Transverse colon (tissue), 4 donors: Measurements from ENCODE around the gene P2RX5. TPM values are rescaled to one million over a fixed set of nuclear protein-coding genes. Genes with fewer than 3 reads are reported as not detected.
A peak's percentile ranks its signal among the peaks of the same experiment; 100 is the strongest.

Experiments used
- DNase-seq: peaks from one replicate; pipeline ENCODE4 v3.0.0-alpha.2; 2019
- H3K27ac ChIP-seq, 4 donors: fragments of 200-600 bp; sonication (generic); 2 replicates each; pipeline ENCODE4 v1.5.1; 2016 to 2018; ENCODE audit warnings: inconsistent platforms in 4 of 4
- H3K27me3 ChIP-seq: fragments of 200-600 bp; sonication (generic); 2 replicates; pipeline ENCODE4 v1.5.1; 2017; ENCODE audit warnings: inconsistent platforms
- H3K36me3 ChIP-seq, 4 donors: fragments of 200-600 bp; sonication (generic); 2 replicates each; pipeline ENCODE4 v1.5.1; 2017 to 2019; ENCODE audit warnings: inconsistent platforms in 4 of 4
- H3K4me1 ChIP-seq, 4 donors: fragments of 200-600 bp; sonication (generic); 2 replicates each; pipeline ENCODE4 v1.5.1; 2017 to 2020; ENCODE audit warnings: inconsistent platforms in 4 of 4
- H3K4me3 ChIP-seq, 4 donors: fragments of 200-600 bp; sonication (generic); 1 replicate in 1 of 4; 2 replicates in 3 of 4; pipeline versions ENCODE4 v1.5.1 to v1.6.1; 2017 to 2019; ENCODE audit warnings: inconsistent platforms in 4 of 4
- H3K9me3 ChIP-seq, 2 donors: fragments of 200-600 bp; sonication (generic); 2 replicates each; pipeline ENCODE4 v1.5.1; 2017 to 2019; ENCODE audit warnings: inconsistent platforms in 2 of 2
- EP300 ChIP-seq: sonication (generic); formaldehyde crosslinking; IDR thresholded peaks from one replicate; pipeline ENCODE4 v1.6.1; 2017; ENCODE audit warnings: antibody characterized with exemption, low read depth
- POLR2A ChIP-seq: fragments of 450-650 bp; IDR thresholded peaks from one replicate; pipeline ENCODE4 v1.6.1; 2016; ENCODE audit warnings: antibody characterized with exemption, mild to moderate bottlenecking, moderate library complexity
- POLR2AphosphoS5 ChIP-seq, 3 donors: sonication (generic); formaldehyde crosslinking; IDR thresholded peaks; one replicate each; pipeline ENCODE4 v1.6.1; 2016; ENCODE audit warnings: antibody characterized with exemption in 3 of 3
- WGBS, 2 donors: methylation state at CpG; one replicate each; pipeline ENCODE4 v1.1.5; 2018; ENCODE audit warnings: low coverage in 1 of 2; 5-methylcytosine and 5-hydroxymethylcytosine counted together
- in situ Hi-C, 4 donors: fragments of 200-750 bp; cut with MboI; loops; one replicate each; pipeline versions ENCODE4 v1.15.0 to v1.15.1; 2017; ENCODE audit warnings: low sequenced_read_pairs in 3 of 4, low pct_ligation_motif_present in 1 of 4, low pct_unique_long_range_greater_than_20kb in 1 of 4
- intact Hi-C: fragments of 100-400 bp; cut with DNase I; formaldehyde crosslinking; loops from one replicate; pipeline ENCODE4 v1.15.1; 2023; ENCODE audit warnings: low total_unique reads
- total RNA-seq, 4 donors: library from RNA; depleted of rRNA; stranded (reverse); fragments of >200 nt; gene quantifications; one replicate each; pipeline ENCODE4 v1.1.0, GENCODE V29; 2016
- TF ChIP-seq, protein P1 (sequence below), 5 experiments: fragments of 200-600 bp in 3 of 5; fragments of 450-650 bp in 2 of 5; sonication (generic) in 3 of 5; IDR thresholded peaks; 1 replicate in 2 of 5; 2 replicates in 3 of 5; pipeline ENCODE4 v1.5.1; 2016 to 2017; ENCODE audit warnings: antibody characterized with exemption in 5 of 5, inconsistent platforms in 3 of 5, mild to moderate bottlenecking in 2 of 5, moderate library complexity in 1 of 5

P2RX5 gene
- total RNA-seq, 4 donors from 2014 or later = 0.68 to 11.4 (median 2.1) TPM

DNA sequence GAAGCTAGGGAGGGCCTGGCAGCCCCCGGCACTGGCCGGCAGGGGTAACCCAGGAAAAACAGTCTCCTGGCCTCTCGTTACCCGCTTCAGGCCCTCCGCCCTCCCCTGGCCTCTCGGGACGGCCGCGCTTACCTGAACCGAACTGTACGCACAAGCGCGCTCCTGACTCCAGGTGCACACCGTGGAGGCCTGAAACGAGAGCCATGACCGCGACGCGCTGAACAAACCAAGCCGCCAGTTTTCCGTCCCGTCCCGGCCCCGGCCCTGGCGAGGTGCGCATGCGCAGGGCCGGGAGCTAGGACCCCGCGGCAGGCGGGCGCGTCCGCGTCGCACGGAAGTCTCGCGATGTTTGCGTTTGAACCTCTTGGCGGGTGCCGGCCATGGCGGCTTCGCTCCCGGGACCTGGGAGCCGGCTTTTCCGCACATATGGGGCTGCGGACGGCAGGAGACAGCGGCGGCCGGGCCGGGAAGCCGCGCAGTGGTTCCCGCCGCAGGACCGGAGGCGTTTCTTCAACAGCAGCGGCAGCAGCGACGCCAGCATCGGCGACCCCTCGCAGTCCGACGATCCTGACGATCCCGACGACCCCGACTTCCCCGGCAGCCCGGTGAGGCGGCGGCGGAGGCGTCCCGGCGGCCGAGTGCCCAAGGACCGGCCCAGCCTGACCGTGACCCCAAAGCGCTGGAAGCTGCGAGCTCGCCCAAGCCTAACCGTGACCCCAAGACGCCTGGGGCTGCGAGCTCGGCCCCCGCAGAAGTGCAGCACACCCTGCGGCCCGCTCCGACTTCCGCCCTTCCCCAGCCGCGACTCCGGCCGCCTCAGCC, 27.8 kb upstream of the P2RX5 start, which contains the start of gene HASPIN:
HASPIN (plus strand) TSS at position 348 of the 822 bp plus-strand sequence; CDS start at position 381, 33 bp downstream.
- intact Hi-C loops = no loop called here
- Histone ChIP-seq H3K27ac (peak within 1 kb of the TSS; percentile 86 to 91 (median 90)), H3K4me1 (peaks cover 10 to 49% (median 27%) of the 10 kb centered on the region in 4 donors), H3K27me3 (no peaks in the 10 kb centered on the region), H3K36me3 (no peaks in the 10 kb centered on the region), H3K9me3 (no peaks in the 10 kb centered on the region), H3K4me3 (peak within 1 kb of the TSS; percentile 62 to 79 (median 74))
- peak; percentile 92 for DNase-seq
- peak; percentile 72 to 85 (median 73) for TF ChIP-seq POLR2AphosphoS5 (IDR thresholded peaks at IDR 0.05)
- TF ChIP-seq EP300 = no peak
- TF ChIP-seq, protein P1, sequence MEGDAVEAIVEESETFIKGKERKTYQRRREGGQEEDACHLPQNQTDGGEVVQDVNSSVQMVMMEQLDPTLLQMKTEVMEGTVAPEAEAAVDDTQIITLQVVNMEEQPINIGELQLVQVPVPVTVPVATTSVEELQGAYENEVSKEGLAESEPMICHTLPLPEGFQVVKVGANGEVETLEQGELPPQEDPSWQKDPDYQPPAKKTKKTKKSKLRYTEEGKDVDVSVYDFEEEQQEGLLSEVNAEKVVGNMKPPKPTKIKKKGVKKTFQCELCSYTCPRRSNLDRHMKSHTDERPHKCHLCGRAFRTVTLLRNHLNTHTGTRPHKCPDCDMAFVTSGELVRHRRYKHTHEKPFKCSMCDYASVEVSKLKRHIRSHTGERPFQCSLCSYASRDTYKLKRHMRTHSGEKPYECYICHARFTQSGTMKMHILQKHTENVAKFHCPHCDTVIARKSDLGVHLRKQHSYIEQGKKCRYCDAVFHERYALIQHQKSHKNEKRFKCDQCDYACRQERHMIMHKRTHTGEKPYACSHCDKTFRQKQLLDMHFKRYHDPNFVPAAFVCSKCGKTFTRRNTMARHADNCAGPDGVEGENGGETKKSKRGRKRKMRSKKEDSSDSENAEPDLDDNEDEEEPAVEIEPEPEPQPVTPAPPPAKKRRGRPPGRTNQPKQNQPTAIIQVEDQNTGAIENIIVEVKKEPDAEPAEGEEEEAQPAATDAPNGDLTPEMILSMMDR (IDR thresholded peaks at IDR 0.05) = peak in 4 of 5 experiments; percentile 3 to 71 (median 42)
- TF ChIP-seq POLR2A = peak; percentile 52
- WGBS, 2 donors = 0% methylated on average over 55 of the region's 98 CpGs; no CpG with 5 or more reads in 1 of the 2 donors
- in situ Hi-C loops = no loop called here

DNA sequence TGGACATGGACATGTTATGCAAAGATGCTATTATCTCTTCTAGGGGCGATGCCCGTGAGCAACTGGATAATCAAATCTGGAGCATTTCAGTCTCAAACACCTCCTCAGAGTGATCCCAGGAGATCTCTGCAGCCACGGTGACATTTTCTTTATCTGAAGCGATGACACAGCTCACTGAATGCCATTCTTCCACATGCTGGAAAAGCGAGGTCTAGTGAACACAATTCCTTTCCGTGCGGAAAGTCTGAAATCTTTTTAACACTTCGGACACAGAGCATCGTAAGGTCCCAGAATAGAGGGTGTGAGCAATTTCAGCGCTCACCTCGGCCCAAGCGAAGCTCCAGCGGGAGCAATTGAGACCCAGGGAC, 27.2 kb upstream of the P2RX5 start:
- intact Hi-C loops = no loop called here
- peak overlapping the region; percentile 86 to 91 (median 90) for H3K27ac ChIP-seq
- peaks cover 10 to 49% (median 27%) of the 10 kb centered on the region in 4 donors for H3K4me1 ChIP-seq
- in situ Hi-C loops = no loop called here
- no peaks in the 10 kb centered on the region for H3K9me3 ChIP-seq
- TF ChIP-seq, protein P1 (IDR thresholded peaks at IDR 0.05) = peak in 1 of 5 experiments; percentile 29
- TF ChIP-seq POLR2A (no peak), POLR2AphosphoS5 (IDR thresholded peaks at IDR 0.05) (no peak), EP300 (no peak)
- peaks cover 0 to 3% (median under 1%) of the 10 kb centered on the region in 4 donors for H3K36me3 ChIP-seq
- no peak for DNase-seq
- WGBS, 2 donors = 0 to 3% methylated on average over 5 to 13 of the region's 13 CpGs
- H3K27me3 ChIP-seq = no peaks in the 10 kb centered on the region
- peak overlapping the region; percentile 62 to 79 (median 74) for H3K4me3 ChIP-seq

DNA sequence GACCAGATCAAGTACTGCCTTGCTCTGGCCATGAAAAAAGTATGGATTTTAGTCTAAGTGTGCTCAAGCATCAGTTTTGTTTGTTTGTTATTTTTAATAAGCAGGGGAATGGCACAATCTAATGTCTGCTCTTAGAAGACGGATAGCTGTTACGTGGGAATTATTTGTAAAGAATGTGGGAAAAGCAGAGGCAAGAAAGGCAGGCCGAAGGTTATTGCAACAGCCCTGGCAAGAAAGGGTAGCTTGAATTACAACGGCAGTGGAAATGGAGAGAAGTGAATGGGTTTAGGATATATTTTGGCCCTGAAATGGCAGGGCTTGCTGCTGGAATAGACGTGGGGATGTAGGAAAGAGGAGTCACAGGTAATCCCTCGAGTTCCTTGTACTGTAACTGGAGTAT, 26.8 kb upstream of the P2RX5 start:
- TF ChIP-seq POLR2A (no peak), EP300 (no peak), POLR2AphosphoS5 (IDR thresholded peaks at IDR 0.05) (no peak)
- TF ChIP-seq, protein P1 (IDR thresholded peaks at IDR 0.05) = no peak
- peaks cover 10 to 49% (median 27%) of the 10 kb centered on the region in 4 donors for H3K4me1 ChIP-seq

DNA sequence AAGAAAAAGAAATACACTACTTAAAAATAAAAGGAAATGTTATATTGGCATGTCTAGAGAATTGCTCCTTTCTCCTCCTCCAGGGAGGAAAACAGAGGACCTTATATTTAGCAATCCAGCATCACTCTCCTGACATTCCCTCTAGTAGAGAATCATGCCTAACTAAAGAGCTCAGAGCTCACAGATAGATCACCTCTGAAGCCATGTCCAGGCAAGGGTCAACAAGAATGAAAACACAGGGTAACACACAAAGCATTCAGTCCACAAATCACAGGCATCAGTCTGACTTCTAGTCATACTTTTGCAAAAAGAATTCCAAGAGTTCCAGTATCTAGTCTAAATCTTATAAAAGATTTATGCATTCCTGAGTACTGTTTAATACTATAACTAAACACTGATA, 23.3 kb upstream of the P2RX5 start:
- TF ChIP-seq, protein P1 (IDR thresholded peaks at IDR 0.05) = no peak
- TF ChIP-seq POLR2A (no peak), EP300 (no peak), POLR2AphosphoS5 (IDR thresholded peaks at IDR 0.05) (no peak)
- Histone ChIP-seq H3K4me1 (peaks cover 10 to 41% (median 22%) of the 10 kb centered on the region in 4 donors), H3K9me3 (no peaks in the 10 kb centered on the region), H3K36me3 (peaks cover 0 to 39% (median 15%) of the 10 kb centered on the region in 4 donors), H3K27me3 (no peaks in the 10 kb centered on the region), H3K27ac (peak overlapping the region in 2 of 4 donors; percentile 59 to 60), H3K4me3 (no peak overlapping the region)
- intact Hi-C loops = no loop called here
- in situ Hi-C loops = no loop called here
- DNase-seq = no peak

More for the DNA sequence above, 26.8 kb upstream of the P2RX5 start:
- Histone ChIP-seq H3K27ac (peak overlapping the region; percentile 86 to 91 (median 90)), H3K36me3 (peaks cover 0 to 5% (median 2%) of the 10 kb centered on the region in 4 donors), H3K9me3 (no peaks in the 10 kb centered on the region), H3K27me3 (no peaks in the 10 kb centered on the region), H3K4me3 (peak overlapping the region; percentile 62 to 79 (median 74))
- DNase-seq = no peak
- intact Hi-C loops (no loop called here), in situ Hi-C loops (no loop called here)
- WGBS, 2 donors = 28 to 37% methylated on average over 5 to 6 of the region's 6 CpGs
